PC-3 (cell line): ENCODE data around the gene ZC3H6. TPM values are rescaled to one million over a fixed set of nuclear protein-coding genes. Genes with fewer than 3 reads are reported as not detected.
A peak's percentile ranks its signal among the peaks of the same experiment; 100 is the strongest.

ENCODE experiments used
- ATAC-seq: fragments of 200-7000 bp; cut with Tn5 transposase; 2 replicates; pipeline ENCODE4 v1.9.1; 2020; ENCODE audit warnings: mild to moderate bottlenecking, moderate library complexity
- Bru-seq: library from RNA; stranded (reverse); fragments of 400-500 nt; gene quantifications from one replicate; lab custom pipeline; 2021; lab: Mats Ljungman, UMichigan
- BruChase-seq, 2 experiments: library from RNA; stranded (reverse); fragments of 400-500 nt; gene quantifications; one replicate each; lab custom pipeline; 2021; lab: Mats Ljungman, UMichigan
- BruUV-seq: library from RNA; stranded (reverse); fragments of 400-500 nt; replicated peaks from 2 replicates; lab custom pipeline; 2021; lab: Mats Ljungman, UMichigan
- CTCF ChIA-PET: fragments of 300-600 bp; sonication (Branson Sonifier 250); formaldehyde crosslinking; loops from one replicate; lab custom pipeline; 2022; ENCODE audit warnings: antibody characterized with exemption; lab: Charles Lee
- POLR2A ChIA-PET: fragments of 300-600 bp; sonication (Branson Sonifier 250); formaldehyde crosslinking; loops from one replicate; lab custom pipeline; 2022; ENCODE audit warnings: antibody characterized with exemption; ENCODE audit not compliant: unreplicated experiment; lab: Charles Lee
- DNase-seq: peaks from one replicate; pipeline ENCODE4 v3.0.0-alpha.2; 2015
- H2AFZ ChIP-seq: fragments of 300-600 bp; sonication (generic); 2 replicates; pipeline ENCODE4 v1.6.0; 2016; ENCODE audit warnings: antibody characterized with exemption, low read length
- H3F3A ChIP-seq: fragments of 300-600 bp; sonication (generic); one replicate; pipeline ENCODE4 v1.6.0; 2017; ENCODE audit warnings: antibody characterized with exemption, low read length, control low read depth, mild to moderate bottlenecking; ENCODE audit not compliant: unreplicated experiment
- H3K27ac ChIP-seq: fragments of 300-600 bp; sonication (generic); 2 replicates; pipeline ENCODE4 v1.5.1; 2016; ENCODE audit warnings: mild to moderate bottlenecking, low read length
- H3K27me3 ChIP-seq: fragments of 300-600 bp; sonication (generic); 2 replicates; pipeline ENCODE4 v1.6.1; 2016; ENCODE audit warnings: low read length, mixed read lengths
- H3K36me3 ChIP-seq: fragments of 300-600 bp; sonication (generic); 2 replicates; pipeline ENCODE4 v1.6.1; 2016; ENCODE audit warnings: low read depth, mixed run types, low read length, mixed read lengths
- H3K4me1 ChIP-seq: fragments of 300-600 bp; sonication (generic); 2 replicates; pipeline ENCODE4 v1.5.1; 2016; ENCODE audit warnings: low read length; ENCODE audit not compliant: insufficient read depth
- H3K4me2 ChIP-seq: fragments of 300-600 bp; sonication (generic); 2 replicates; pipeline ENCODE4 v1.6.0; 2016; ENCODE audit warnings: low read length
- H3K4me3 ChIP-seq: fragments of 300-600 bp; sonication (generic); 2 replicates; pipeline ENCODE4 v1.5.1; 2016; ENCODE audit warnings: mild to moderate bottlenecking, low read length, mixed read lengths
- H3K79me2 ChIP-seq: fragments of 300-600 bp; sonication (generic); 2 replicates; pipeline ENCODE4 v1.6.1; 2017; ENCODE audit warnings: low read length, mixed read lengths
- H3K9ac ChIP-seq: fragments of 300-600 bp; sonication (generic); 2 replicates; pipeline ENCODE4 v1.6.0; 2016; ENCODE audit warnings: mild to moderate bottlenecking, low read length
- H3K9me2 ChIP-seq: fragments of 300-600 bp; sonication (generic); replicated peaks from 2 replicates; pipeline ENCODE4 v1.6.1; 2016; ENCODE audit warnings: mixed run types, low read length, mixed read lengths
- H3K9me3 ChIP-seq: fragments of 300-600 bp; sonication (generic); 2 replicates; pipeline ENCODE4 v1.6.1; 2016; ENCODE audit warnings: low read length, mixed read lengths
- H4K20me1 ChIP-seq: fragments of 300-600 bp; sonication (generic); 2 replicates; pipeline ENCODE4 v1.6.1; 2016; ENCODE audit warnings: low read length, mixed read lengths
- EZH2 ChIP-seq: fragments of 300-600 bp; sonication (generic); IDR thresholded peaks from one replicate; pipeline ENCODE4 v1.6.1; 2017; ENCODE audit warnings: antibody characterized with exemption, mild to moderate bottlenecking, low read length; ENCODE audit not compliant: unreplicated experiment
- EZH2phosphoT487 ChIP-seq: fragments of 300-600 bp; sonication (generic); IDR thresholded peaks from 2 replicates; pipeline ENCODE4 v1.6.1; 2018; ENCODE audit warnings: mild to moderate bottlenecking, antibody characterized with exemption, low read length, borderline replicate concordance
- intact Hi-C: fragments of 100-400 bp; cut with micrococcal nuclease; formaldehyde crosslinking; loops from 2 replicates; pipeline ENCODE4 v1.9.0; 2023
- long read RNA-seq: library from polyadenylated mRNA; unstranded; transcript quantifications from one replicate; pipeline ENCODE4 v2.0.0, GENCODE V29; 2021; ENCODE audit not compliant: unreplicated experiment
- total RNA-seq: library from RNA; depleted of rRNA; stranded (reverse); fragments of >200 nt; gene quantifications from 2 replicates; pipeline ENCODE4 v1.2.3, GENCODE V29; 2014; rRNA removed
- TF ChIP-seq, protein P1 (sequence below): fragments of 300-600 bp; sonication (generic); conservative IDR thresholded peaks from 2 replicates; pipeline ENCODE4 v1.5.1; 2017; ENCODE audit warnings: antibody characterized with exemption, low read depth, mild to moderate bottlenecking, low read length

The ZC3H6 gene, protein sequence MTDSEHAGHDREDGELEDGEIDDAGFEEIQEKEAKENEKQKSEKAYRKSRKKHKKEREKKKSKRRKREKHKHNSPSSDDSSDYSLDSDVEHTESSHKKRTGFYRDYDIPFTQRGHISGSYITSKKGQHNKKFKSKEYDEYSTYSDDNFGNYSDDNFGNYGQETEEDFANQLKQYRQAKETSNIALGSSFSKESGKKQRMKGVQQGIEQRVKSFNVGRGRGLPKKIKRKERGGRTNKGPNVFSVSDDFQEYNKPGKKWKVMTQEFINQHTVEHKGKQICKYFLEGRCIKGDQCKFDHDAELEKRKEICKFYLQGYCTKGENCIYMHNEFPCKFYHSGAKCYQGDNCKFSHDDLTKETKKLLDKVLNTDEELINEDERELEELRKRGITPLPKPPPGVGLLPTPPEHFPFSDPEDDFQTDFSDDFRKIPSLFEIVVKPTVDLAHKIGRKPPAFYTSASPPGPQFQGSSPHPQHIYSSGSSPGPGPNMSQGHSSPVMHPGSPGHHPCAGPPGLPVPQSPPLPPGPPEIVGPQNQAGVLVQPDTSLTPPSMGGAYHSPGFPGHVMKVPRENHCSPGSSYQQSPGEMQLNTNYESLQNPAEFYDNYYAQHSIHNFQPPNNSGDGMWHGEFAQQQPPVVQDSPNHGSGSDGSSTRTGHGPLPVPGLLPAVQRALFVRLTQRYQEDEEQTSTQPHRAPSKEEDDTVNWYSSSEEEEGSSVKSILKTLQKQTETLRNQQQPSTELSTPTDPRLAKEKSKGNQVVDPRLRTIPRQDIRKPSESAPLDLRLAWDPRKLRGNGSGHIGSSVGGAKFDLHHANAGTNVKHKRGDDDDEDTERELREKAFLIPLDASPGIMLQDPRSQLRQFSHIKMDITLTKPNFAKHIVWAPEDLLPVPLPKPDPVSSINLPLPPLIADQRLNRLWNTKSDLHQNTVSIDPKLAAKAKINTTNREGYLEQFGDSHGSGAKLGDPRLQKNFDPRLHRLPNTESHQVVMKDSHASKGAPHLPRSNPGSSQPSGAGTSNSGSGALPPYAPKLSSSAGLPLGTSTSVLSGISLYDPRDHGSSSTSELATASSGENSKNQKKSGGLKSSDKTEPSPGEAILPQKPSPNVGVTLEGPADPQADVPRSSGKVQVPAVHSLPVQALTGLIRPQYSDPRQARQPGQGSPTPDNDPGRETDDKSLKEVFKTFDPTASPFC
- total RNA-seq (1.3 TPM in 2 replicates), Bru-seq, nascent RNA (percentile 69 among the genes with signal in this experiment), BruChase-seq, experiment 1, labeled RNA remaining after a 6-hour chase (percentile 72 among the genes with signal in this experiment), BruChase-seq, experiment 2, labeled RNA remaining after a 2-hour chase (percentile 82 among the genes with signal in this experiment)
- long read RNA-seq, full-length matches to known transcripts = 1 of 23 reads
- long read RNA-seq, partial matches to known transcripts = 14 of 23 reads
- long read RNA-seq, other reads (novel, unspliced or antisense) = 8 of 23 reads

DNA sequence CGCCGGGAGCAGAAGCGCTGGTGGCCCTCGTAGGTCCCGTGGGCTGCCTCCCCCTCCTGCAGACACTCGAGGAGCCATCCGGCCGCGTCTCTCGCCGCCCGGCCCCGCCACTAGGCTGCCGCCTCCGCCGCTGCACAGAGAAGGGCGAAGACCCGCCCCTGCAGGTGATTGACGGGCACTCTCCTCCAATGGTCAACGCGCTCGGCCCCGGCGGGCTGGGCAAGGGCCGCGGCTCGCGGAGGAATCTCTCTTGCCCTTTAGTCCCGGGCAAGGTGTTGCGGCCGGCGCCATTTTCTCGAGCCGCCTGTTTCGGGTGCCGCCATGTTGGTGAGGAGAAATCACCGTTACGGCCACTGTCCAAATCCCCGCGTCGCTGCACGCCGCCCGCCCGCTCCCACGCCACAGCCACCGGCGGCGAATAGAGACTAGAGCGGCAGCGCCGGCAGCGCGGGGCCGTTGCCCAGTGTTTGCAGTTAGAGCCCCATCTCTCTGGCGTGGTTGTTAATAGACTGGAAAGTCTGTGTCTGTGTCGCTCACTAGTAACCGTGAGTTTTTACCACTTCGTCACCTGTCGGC lies at the start of gene ZC3H6:
Gene ZC3H6, plus strand, starts transcription at position 287 of the 576 bp plus-strand sequence. CDS start 398 bp downstream, outside the sequence.
- DNase-seq (peak; percentile 98), ATAC-seq (peak; percentile 92)
- H3K4me1 ChIP-seq = peaks cover 8% of the 10 kb centered on the region
- peak within 1 kb of the TSS; percentile 100 for H3K4me2 ChIP-seq
- H3F3A ChIP-seq = no peaks in the 10 kb centered on the region
- CTCF ChIA-PET = no interaction called here
- POLR2A ChIA-PET = no interaction called here
- H4K20me1 ChIP-seq = no peaks in the 10 kb centered on the region
- intact Hi-C loops = no loop called here
- peak within 1 kb of the TSS; percentile 99 for H3K4me3 ChIP-seq
- peak within 1 kb of the TSS; percentile 100 for H3K9ac ChIP-seq
- no peaks in the 10 kb centered on the region for H3K9me3 ChIP-seq
- peak within 1 kb of the TSS; percentile 97 for H3K27ac ChIP-seq
- peak within 1 kb of the TSS; percentile 95 for H2AFZ ChIP-seq
- TF ChIP-seq, protein P1, sequence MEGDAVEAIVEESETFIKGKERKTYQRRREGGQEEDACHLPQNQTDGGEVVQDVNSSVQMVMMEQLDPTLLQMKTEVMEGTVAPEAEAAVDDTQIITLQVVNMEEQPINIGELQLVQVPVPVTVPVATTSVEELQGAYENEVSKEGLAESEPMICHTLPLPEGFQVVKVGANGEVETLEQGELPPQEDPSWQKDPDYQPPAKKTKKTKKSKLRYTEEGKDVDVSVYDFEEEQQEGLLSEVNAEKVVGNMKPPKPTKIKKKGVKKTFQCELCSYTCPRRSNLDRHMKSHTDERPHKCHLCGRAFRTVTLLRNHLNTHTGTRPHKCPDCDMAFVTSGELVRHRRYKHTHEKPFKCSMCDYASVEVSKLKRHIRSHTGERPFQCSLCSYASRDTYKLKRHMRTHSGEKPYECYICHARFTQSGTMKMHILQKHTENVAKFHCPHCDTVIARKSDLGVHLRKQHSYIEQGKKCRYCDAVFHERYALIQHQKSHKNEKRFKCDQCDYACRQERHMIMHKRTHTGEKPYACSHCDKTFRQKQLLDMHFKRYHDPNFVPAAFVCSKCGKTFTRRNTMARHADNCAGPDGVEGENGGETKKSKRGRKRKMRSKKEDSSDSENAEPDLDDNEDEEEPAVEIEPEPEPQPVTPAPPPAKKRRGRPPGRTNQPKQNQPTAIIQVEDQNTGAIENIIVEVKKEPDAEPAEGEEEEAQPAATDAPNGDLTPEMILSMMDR = no peak
- TF ChIP-seq EZH2phosphoT487 (no peak), EZH2 (no peak)
- H3K36me3 ChIP-seq = no peaks in the 10 kb centered on the region
- H3K79me2 ChIP-seq = peaks cover 8% of the 10 kb centered on the region
- no TSS peak for BruUV-seq
- no peaks in the 10 kb centered on the region for H3K9me2 ChIP-seq
- no peaks in the 10 kb centered on the region for H3K27me3 ChIP-seq

DNA sequence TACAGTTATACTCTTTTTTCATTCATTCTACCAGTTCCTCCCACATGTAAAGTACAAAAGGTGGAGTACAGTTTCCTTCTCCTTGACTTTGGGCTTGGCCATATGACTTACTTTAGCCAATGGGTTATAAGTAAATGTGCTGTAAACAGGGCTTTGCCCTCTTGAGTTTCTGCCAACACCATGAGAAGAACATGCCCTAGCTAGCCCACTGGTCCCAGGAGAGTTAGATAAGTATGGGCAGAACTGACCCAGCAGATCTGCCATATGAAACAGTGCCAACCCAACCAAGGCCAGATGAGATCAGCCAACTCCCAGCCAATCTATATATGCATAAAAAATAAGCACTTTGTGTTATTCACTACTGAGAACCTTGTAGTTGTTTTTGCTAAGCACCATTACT lies 46.0 kb upstream of the ZC3H6 start:
- H2AFZ ChIP-seq = no peak overlapping the region
- H3K9me2 ChIP-seq = no peaks in the 10 kb centered on the region
- H3K9me3 ChIP-seq = no peaks in the 10 kb centered on the region
- H4K20me1 ChIP-seq = no peaks in the 10 kb centered on the region
- H3F3A ChIP-seq = no peaks in the 10 kb centered on the region
- BruUV-seq = no TSS peak
- no peak overlapping the region for H3K9ac ChIP-seq
- H3K36me3 ChIP-seq = peaks cover 13% of the 10 kb centered on the region; the same call in 1 of the 2 replicates
- H3K27me3 ChIP-seq = no peaks in the 10 kb centered on the region
- H3K4me2 ChIP-seq = no peak overlapping the region
- DNase-seq = no peak
- CTCF ChIA-PET = no interaction called here
- intact Hi-C loops = no loop called here
- H3K4me1 ChIP-seq = no peaks in the 10 kb centered on the region
- no peak for ATAC-seq
- H3K27ac ChIP-seq = no peak overlapping the region
- no peak for TF ChIP-seq EZH2phosphoT487
- TF ChIP-seq, protein P1 = no peak
- no peak for TF ChIP-seq EZH2
- POLR2A ChIA-PET = no interaction called here
- no peaks in the 10 kb centered on the region for H3K79me2 ChIP-seq
- no peak overlapping the region for H3K4me3 ChIP-seq
